Motor neuron (in vitro differentiated cells): ENCODE measurements around the gene SDHA. TPM values are rescaled to one million over a fixed set of nuclear protein-coding genes. Genes with fewer than 3 reads are reported as not detected.
"Not testable (repeated sequence)": the region's sequence is repeated elsewhere in the genome, so short reads cannot be mapped to it uniquely, and the experiment has no call there.

Experiments used
- ATAC-seq, 8 experiments: fragments of 200-7000 bp; cut with Tn5 transposase; replicated peaks in 6 of 8; 2 replicates each; pipeline ENCODE4 v1.8.0; 2021; ENCODE audit warnings: mild to moderate bottlenecking in 8 of 8, moderate library complexity in 8 of 8
- H3K27ac ChIP-seq, 2 donors: fragments of 250-450 bp; sonication (Bioruptor Pico); 2 replicates each; pipeline ENCODE4 v1.9.0; 2021; ENCODE audit warnings: antibody characterized with exemption in 2 of 2, mild to moderate bottlenecking in 2 of 2, moderate library complexity in 1 of 2
- H3K4me1 ChIP-seq, 2 donors: fragments of 250-450 bp; sonication (Bioruptor Pico); replicated peaks in 1 of 2; 2 replicates each; pipeline ENCODE4 v1.6.1; 2021; ENCODE audit warnings: antibody characterized with exemption in 2 of 2, mild to moderate bottlenecking in 2 of 2, moderate library complexity in 1 of 2
- H3K4me3 ChIP-seq, 5 donors: fragments of 250-450 bp; sonication (Bioruptor Pico); 2 replicates each; pipeline ENCODE4 v1.9.0; 2021; ENCODE audit warnings: antibody characterized with exemption in 5 of 5, mild to moderate bottlenecking in 5 of 5, moderate library complexity in 4 of 5
- whole genome bisulfite sequencing, 10 experiments: fragments of 450-650 bp; shearing (Covaris generic); methylation state at CpG; one replicate each; pipeline ENCODE4 v1.0.0; 2022; 5-methylcytosine and 5-hydroxymethylcytosine counted together
- in situ Hi-C, 9 experiments: fragments of 400-800 bp; cut with MboI; loops; one replicate each; pipeline ENCODE4 v1.15.0; 2021; ENCODE audit warnings: low sequenced_read_pairs in 9 of 9, low pct_unique_long_range_greater_than_20kb in 2 of 9; ENCODE audit not compliant: unreplicated experiment in 9 of 9
- total RNA-seq, 8 experiments: library from RNA; unstranded; fragments of 300-600 nt; gene quantifications; 2 replicates each; pipeline versions ENCODE4 v1.2.3 to v1.2.4, GENCODE V29; 2022

Gene SDHA
- total RNA-seq, 8 experiments from 2014 or later = 61.7 to 154 (median 81.6) TPM

- in situ Hi-C loops, ATAC-seq, H3K27ac ChIP-seq, H3K4me3 ChIP-seq: not testable (repeated sequence)
- 58 to 100% (median 74%) methylated on average over 1 to 5 of the region's 6 CpGs; no CpG with 5 or more reads in 2 of the 10 experiments for WGBS, 10 experiments
- H3K4me1 ChIP-seq = peaks cover 4 to 12% of the 10 kb centered on the region in 2 donors
Measured at GRCh38 chr5:222951-223715, 5.0 kb downstream of the SDHA start.

GRCh38 chr5:223791-224190 lies 5.7 kb downstream of the SDHA start:
- Histone ChIP-seq H3K4me1 (peaks cover 4 to 12% of the 10 kb centered on the region in 2 donors), H3K4me3 (no peak overlapping the region), H3K27ac (no peak overlapping the region)
- ATAC-seq = no peak
- in situ Hi-C loops = no loop called here
- 50 to 100% (median 94%) methylated on average over 1 to 5 of the region's 6 CpGs; no CpG with 5 or more reads in 2 of the 10 experiments for WGBS, 10 experiments

- Histone ChIP-seq H3K4me3 (no peak overlapping the region), H3K27ac (no peak overlapping the region), H3K4me1 (peaks cover 1 to 4% of the 10 kb centered on the region in 2 donors)
- WGBS, 10 experiments = 90 to 100% (median 100%) methylated on average over 1 to 9 of the region's 14 CpGs; no CpG with 5 or more reads in 1 of the 10 experiments
- in situ Hi-C loops = no loop called here
- no peak for ATAC-seq
Measured at GRCh38 chr5:225334-225733, 7.2 kb downstream of the SDHA start.

- ATAC-seq, H3K4me1 ChIP-seq, H3K27ac ChIP-seq, in situ Hi-C loops, H3K4me3 ChIP-seq: not testable (repeated sequence)
- WGBS, 10 experiments = 50 to 100% (median 80%) methylated on average over 1 to 5 of the region's 17 CpGs; no CpG with 5 or more reads in 5 of the 10 experiments
Measured at GRCh38 chr5:227375-227774, 9.3 kb downstream of the SDHA start.

GRCh38 chr5:228886-229285 lies 10.8 kb downstream of the SDHA start:
- Histone ChIP-seq H3K4me1 (no peaks in the 10 kb centered on the region), H3K27ac (no peak overlapping the region), H3K4me3 (no peak overlapping the region)
- in situ Hi-C loops = no loop called here
- 40 to 100% (median 79%) methylated on average over 1 to 3 of the region's 3 CpGs; no CpG with 5 or more reads in 1 of the 10 experiments for WGBS, 10 experiments
- no peak for ATAC-seq

GRCh38 chr5:230711-231110 lies 12.6 kb downstream of the SDHA start:
- WGBS, 10 experiments = 100% methylated on average over 1 to 2 of the region's 14 CpGs; no CpG with 5 or more reads in 8 of the 10 experiments
- ATAC-seq = no peak
- no peak overlapping the region for H3K4me3 ChIP-seq
- no peak overlapping the region for H3K27ac ChIP-seq
- H3K4me1 ChIP-seq = no peaks in the 10 kb centered on the region
- in situ Hi-C loops = no loop called here

- no peak for ATAC-seq
- Histone ChIP-seq H3K27ac (no peak overlapping the region), H3K4me1 (no peaks in the 10 kb centered on the region), H3K4me3 (no peak overlapping the region)
- in situ Hi-C loops = no loop called here
- WGBS, 10 experiments = 89 to 100% (median 95%) methylated on average over 1 to 5 of the region's 13 CpGs; no CpG with 5 or more reads in 4 of the 10 experiments
Measured at GRCh38 chr5:231661-232060, 13.5 kb downstream of the SDHA start.

GRCh38 chr5:233426-233825 lies 15.3 kb downstream of the SDHA start:
- in situ Hi-C loops, H3K4me3 ChIP-seq, H3K4me1 ChIP-seq, ATAC-seq, H3K27ac ChIP-seq: not testable (repeated sequence)
- WGBS, 10 experiments = 89 to 100% (median 94%) methylated on average over 2 to 9 of the region's 20 CpGs; no CpG with 5 or more reads in 5 of the 10 experiments

- H3K4me1 ChIP-seq = no peaks in the 10 kb centered on the region
- 71 to 100% (median 83%) methylated on average over 2 to 5 of the region's 8 CpGs; no CpG with 5 or more reads in 1 of the 10 experiments for WGBS, 10 experiments
Measured at GRCh38 chr5:234450-234849, 16.3 kb downstream of the SDHA start.

GRCh38 chr5:235527-235926 lies 17.4 kb downstream of the SDHA start:
- 92 to 100% (median 93%) methylated on average over 2 to 3 of the region's 9 CpGs; no CpG with 5 or more reads in 7 of the 10 experiments for WGBS, 10 experiments
- H3K27ac ChIP-seq, in situ Hi-C loops, ATAC-seq, H3K4me1 ChIP-seq, H3K4me3 ChIP-seq: not testable (repeated sequence)

More at GRCh38 chr5:234450-234849, 16.3 kb downstream of the SDHA start:
- Histone ChIP-seq H3K27ac (no peak overlapping the region), H3K4me3 (no peak overlapping the region)
- in situ Hi-C loops = no loop called here
- peak in 1 of 8 experiments; percentile 8 for ATAC-seq

- H3K27ac ChIP-seq, in situ Hi-C loops, ATAC-seq, H3K4me1 ChIP-seq, H3K4me3 ChIP-seq: not testable (repeated sequence)
- WGBS, 10 experiments = 100% methylated on average over 1 to 4 of the region's 8 CpGs; no CpG with 5 or more reads in 6 of the 10 experiments
Measured at GRCh38 chr5:237931-238330, 19.8 kb downstream of the SDHA start.

- ATAC-seq, H3K4me1 ChIP-seq, in situ Hi-C loops, H3K27ac ChIP-seq, H3K4me3 ChIP-seq: not testable (repeated sequence)
- WGBS, 10 experiments = 93 to 100% (median 98%) methylated on average over 1 to 6 of the region's 7 CpGs; no CpG with 5 or more reads in 3 of the 10 experiments
Measured at GRCh38 chr5:240550-240949, 22.4 kb downstream of the SDHA start.

- H3K4me1 ChIP-seq, H3K27ac ChIP-seq, ATAC-seq, H3K4me3 ChIP-seq, in situ Hi-C loops: not testable (repeated sequence)
- 87 to 100% (median 100%) methylated on average over 1 to 3 of the region's 13 CpGs; no CpG with 5 or more reads in 3 of the 10 experiments for WGBS, 10 experiments
Measured at GRCh38 chr5:241045-241669, 23.0 kb downstream of the SDHA start.
